H1 (cell line): ENCODE measurements around the gene PPP2R2B. TPM values are rescaled to one million over a fixed set of nuclear protein-coding genes. Genes with fewer than 3 reads are reported as not detected.

Source experiments
- BRCA1 ChIP-seq: IDR thresholded peaks from 2 replicates; pipeline ENCODE4 v1.6.1; 2012; ENCODE audit warnings: low read depth, low read length, improper control_type of control experiment
- CHD7 ChIP-seq: fragments of 300-600 bp; sonication (generic); IDR thresholded peaks from 2 replicates; pipeline ENCODE4 v1.7.1; 2012; ENCODE audit warnings: low read length, moderate library complexity, mild to moderate bottlenecking, inconsistent platforms; ENCODE audit not compliant: insufficient replicate concordance
- FOSL1 ChIP-seq: IDR thresholded peaks from 2 replicates; pipeline ENCODE4 v1.6.1; 2011; ENCODE audit warnings: mild to moderate bottlenecking, low read depth, low read length, moderate library complexity; ENCODE audit not compliant: insufficient read depth
- NANOG ChIP-seq: IDR thresholded peaks from 2 replicates; pipeline ENCODE4 v1.6.1; 2011; ENCODE audit warnings: low read length, low read depth, mild to moderate bottlenecking, inconsistent platforms; ENCODE audit not compliant: insufficient read depth, poor library complexity, severe bottlenecking
- TAF1 ChIP-seq: IDR thresholded peaks from 2 replicates; pipeline ENCODE4 v1.6.1; 2011; ENCODE audit warnings: mild to moderate bottlenecking, low read depth, low read length
- TCF12 ChIP-seq: IDR thresholded peaks from 2 replicates; pipeline ENCODE4 v1.6.1; 2011; ENCODE audit warnings: low read depth, mild to moderate bottlenecking, low read length
- polyA plus RNA-seq, 7 experiments: library from polyadenylated mRNA; depleted of rRNA in 3 of 7; stranded (reverse) in 5 of 7; unstranded in 2 of 7; fragments of >200 nt in 5 of 7; fragments of 200-250 nt in 2 of 7; gene quantifications; 1 replicate in 5 of 7; 2 replicates in 1 of 7; 4 replicates in 1 of 7; pipeline versions ENCODE4 v1.2.1 to v1.2.3, GENCODE V29; 2011 to 2013; ENCODE audit warnings: missing spikeins in 2 of 7, mixed read lengths in 2 of 7
- total RNA-seq: library from RNA; stranded (reverse); fragmentation: NEBNext Ultra II Directional; extraction: Animal tissue kit (Norgen Biotek cat#: 25700); gene quantifications from 2 replicates; pipeline ENCODE4 v1.2.1, GENCODE V29; 2021

The PPP2R2B gene
- total and polyA plus RNA-seq, 2 of the 8 experiments (the other 6 are each of a cell fraction or from before 2014, with no cell fraction given): 21.1 to 37.1 TPM

GRCh38 chr5:146592352-146592751, 286.2 kb downstream of the PPP2R2B start (continued):
- no peak for TF ChIP-seq CHD7
- no peak for TF ChIP-seq BRCA1
- TF ChIP-seq TCF12: no peak
- no peak for TF ChIP-seq FOSL1
- no peak for TF ChIP-seq TAF1
- TF ChIP-seq NANOG: no peak
